LNCaP clone FGC (cell line): Measurements from ENCODE around the gene ANKS1A.

ENCODE experiments used
- DNase-seq: peaks from one replicate; pipeline ENCODE4 v3.0.0-alpha.2; 2011; ENCODE audit warnings: low read depth
- H3K4me3 ChIP-seq: 2 replicates; pipeline ENCODE4 v1.5.1; 2011; ENCODE audit warnings: mild to moderate bottlenecking, low read depth, low read length, control low read depth
- CTCF ChIP-seq: IDR thresholded peaks from 2 replicates; pipeline ENCODE4 v1.5.1; 2012; ENCODE audit warnings: mild to moderate bottlenecking; ENCODE audit not compliant: control insufficient read depth, insufficient read depth; ENCODE audit errors: extremely low read depth

Gene ANKS1A

GRCh38 chr6:35077713-35078105 is 188.7 kb downstream of the ANKS1A start:
- H3K4me3 ChIP-seq = no peak overlapping the region
- no peak for TF ChIP-seq CTCF
- no peak for DNase-seq

GRCh38 chr6:35078226-35078850 is 189.3 kb downstream of the ANKS1A start:
- no peak for TF ChIP-seq CTCF
- no peak for DNase-seq
- no peak overlapping the region for H3K4me3 ChIP-seq

- TF ChIP-seq CTCF = no peak
- no peak overlapping the region for H3K4me3 ChIP-seq
- no peak for DNase-seq
Observed at GRCh38 chr6:35078896-35079295, 189.8 kb downstream of the ANKS1A start.

GRCh38 chr6:35079311-35080000 is 190.4 kb downstream of the ANKS1A start:
- TF ChIP-seq CTCF = no peak
- no peak for DNase-seq
- H3K4me3 ChIP-seq = no peak overlapping the region

- H3K4me3 ChIP-seq = no peak overlapping the region
- no peak for DNase-seq
- no peak for TF ChIP-seq CTCF
Observed at GRCh38 chr6:35080016-35080680, 191.1 kb downstream of the ANKS1A start.

GRCh38 chr6:35080821-35081425 is 191.9 kb downstream of the ANKS1A start:
- H3K4me3 ChIP-seq = no peak overlapping the region
- no peak for TF ChIP-seq CTCF
- DNase-seq = no peak
